ENCODE results near the gene ECE2. TPM values are rescaled to one million over a fixed set of nuclear protein-coding genes. Genes with fewer than 3 reads are reported as not detected.

Gene ECE2
- total RNA-seq, 1 donor from 2014 or later: not detected

DNA sequence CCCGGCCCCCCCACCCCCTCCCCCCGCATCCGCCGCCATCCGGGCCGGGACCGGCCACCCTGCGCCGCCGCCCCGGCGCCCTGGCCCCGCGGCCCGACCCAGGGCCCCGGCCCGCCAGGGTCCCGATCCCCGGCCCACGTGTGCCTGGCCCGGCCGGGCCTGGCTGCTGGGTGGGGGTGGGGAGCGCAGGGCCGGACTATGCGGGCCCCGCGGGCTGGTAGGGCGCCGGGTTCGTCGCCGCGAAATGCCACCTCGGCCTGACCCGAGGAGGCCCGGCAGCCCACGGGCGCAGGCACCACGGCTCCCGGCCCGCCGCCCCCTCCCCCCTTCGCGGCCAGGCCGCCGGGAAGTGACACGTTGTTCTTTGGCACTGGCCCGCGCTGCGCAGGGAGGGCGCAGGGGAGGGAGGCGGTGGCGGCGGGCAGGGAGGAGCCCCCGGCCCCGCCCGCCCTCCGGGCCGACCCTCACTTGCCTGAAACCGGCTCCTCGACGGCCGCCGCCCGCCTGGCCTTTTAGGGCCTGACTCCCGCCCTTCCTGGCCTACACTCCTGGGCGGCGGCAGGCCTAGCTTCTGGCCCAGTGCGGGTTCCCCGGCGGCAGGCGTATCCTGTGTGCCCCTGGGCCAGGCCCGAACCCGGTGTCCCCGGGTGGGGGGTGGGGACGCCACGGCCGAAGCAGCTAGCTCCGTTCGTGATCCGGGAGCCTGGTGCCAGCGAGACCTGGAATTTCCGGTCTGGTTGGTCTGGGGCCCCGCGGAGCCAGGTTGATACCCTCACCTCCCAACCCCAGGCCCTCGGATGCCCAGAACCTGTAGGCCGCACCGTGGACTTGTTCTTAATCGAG, 39.1 kb downstream of the ECE2 start:
- TF ChIP-seq, protein P1, sequence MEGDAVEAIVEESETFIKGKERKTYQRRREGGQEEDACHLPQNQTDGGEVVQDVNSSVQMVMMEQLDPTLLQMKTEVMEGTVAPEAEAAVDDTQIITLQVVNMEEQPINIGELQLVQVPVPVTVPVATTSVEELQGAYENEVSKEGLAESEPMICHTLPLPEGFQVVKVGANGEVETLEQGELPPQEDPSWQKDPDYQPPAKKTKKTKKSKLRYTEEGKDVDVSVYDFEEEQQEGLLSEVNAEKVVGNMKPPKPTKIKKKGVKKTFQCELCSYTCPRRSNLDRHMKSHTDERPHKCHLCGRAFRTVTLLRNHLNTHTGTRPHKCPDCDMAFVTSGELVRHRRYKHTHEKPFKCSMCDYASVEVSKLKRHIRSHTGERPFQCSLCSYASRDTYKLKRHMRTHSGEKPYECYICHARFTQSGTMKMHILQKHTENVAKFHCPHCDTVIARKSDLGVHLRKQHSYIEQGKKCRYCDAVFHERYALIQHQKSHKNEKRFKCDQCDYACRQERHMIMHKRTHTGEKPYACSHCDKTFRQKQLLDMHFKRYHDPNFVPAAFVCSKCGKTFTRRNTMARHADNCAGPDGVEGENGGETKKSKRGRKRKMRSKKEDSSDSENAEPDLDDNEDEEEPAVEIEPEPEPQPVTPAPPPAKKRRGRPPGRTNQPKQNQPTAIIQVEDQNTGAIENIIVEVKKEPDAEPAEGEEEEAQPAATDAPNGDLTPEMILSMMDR (conservative IDR thresholded peaks at IDR 0.05): no peak
- Mint-ChIP-seq H3K27ac (ENCODE audit: unreplicated experiment) (peak overlapping the region; percentile 67), H3K36me3 (ENCODE audit: low read depth) (peaks cover 16% of the 10 kb centered on the region), H3K4me1 (peaks cover 32% of the 10 kb centered on the region), H3K9me3 (no peaks in the 10 kb centered on the region), H3K4me3 (peak overlapping the region; percentile 92), H3K27me3 (ENCODE audit: low read depth) (no peaks in the 10 kb centered on the region)
- peak; percentile 42 for DNase-seq (ENCODE audit: low read depth, low spot score)

DNA sequence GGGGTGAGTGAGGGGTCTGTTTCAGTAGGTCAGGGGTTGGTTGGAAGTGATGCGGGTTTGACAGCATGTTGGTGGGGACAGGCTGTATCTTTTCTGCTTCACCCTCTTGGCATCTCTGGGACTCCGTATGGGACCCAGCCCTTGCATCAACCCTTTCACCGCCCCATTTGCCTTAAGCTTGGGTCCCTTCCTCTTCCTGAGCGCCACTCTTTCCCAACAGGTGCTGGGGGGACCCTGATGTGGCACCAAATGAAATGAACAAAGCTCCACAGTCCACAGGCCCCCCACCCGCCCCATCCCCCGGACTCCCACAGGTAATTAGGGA, 39.7 kb downstream of the ECE2 start:
- H3K4me1 Mint-ChIP-seq: peaks cover 32% of the 10 kb centered on the region
- TF ChIP-seq, protein P1 (conservative IDR thresholded peaks at IDR 0.05): no peak
- peak overlapping the region; percentile 92 for H3K4me3 Mint-ChIP-seq
- H3K9me3 Mint-ChIP-seq: no peaks in the 10 kb centered on the region
- DNase-seq (ENCODE audit: low read depth, low spot score): no peak
- H3K27me3 Mint-ChIP-seq (ENCODE audit: low read depth): no peaks in the 10 kb centered on the region
- peak overlapping the region; percentile 67 for H3K27ac Mint-ChIP-seq (ENCODE audit: unreplicated experiment)
- peaks cover 14% of the 10 kb centered on the region for H3K36me3 Mint-ChIP-seq (ENCODE audit: low read depth)

DNA sequence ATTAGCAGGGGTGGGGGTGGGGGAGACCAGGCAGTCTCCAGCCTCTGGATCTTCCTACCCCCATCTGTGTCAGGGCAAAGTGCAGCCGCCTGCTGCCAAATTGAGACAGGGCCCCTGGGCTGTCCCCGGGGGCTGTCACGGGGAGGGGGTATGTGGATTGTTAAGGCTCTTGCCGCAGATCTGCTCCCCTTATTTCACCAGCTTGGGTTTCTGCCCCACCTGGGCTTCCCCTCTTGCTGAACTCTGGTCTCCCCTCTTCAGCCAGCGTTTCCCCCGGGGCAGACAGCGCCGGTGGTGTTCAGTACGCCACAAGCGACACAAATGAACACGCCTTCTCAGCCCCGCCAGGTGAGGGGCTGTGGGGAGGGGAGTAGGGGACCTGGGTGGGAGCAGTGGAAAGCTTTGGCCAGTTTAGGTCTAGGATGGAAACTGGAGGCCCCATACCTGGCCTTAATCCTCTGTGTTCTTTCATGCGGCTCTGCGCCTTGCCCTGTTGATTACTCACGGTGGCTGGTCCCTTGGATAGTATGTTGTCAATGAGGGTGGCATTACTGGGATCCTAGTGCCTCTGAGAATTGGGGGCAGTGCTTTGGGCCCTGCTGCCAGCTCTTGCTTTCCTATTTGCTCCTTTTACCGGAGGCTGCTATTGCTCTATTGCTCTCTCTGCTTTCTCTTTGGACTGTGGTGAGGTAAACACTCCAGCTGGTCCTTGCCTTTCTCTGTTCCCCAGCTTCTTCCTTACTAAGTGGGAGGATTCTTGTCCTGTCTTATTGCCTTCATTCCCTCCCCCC, 40.2 kb downstream of the ECE2 start:
- TF ChIP-seq, protein P1 (conservative IDR thresholded peaks at IDR 0.05): no peak
- Mint-ChIP-seq H3K36me3 (ENCODE audit: low read depth) (peaks cover 19% of the 10 kb centered on the region), H3K4me1 (peaks cover 32% of the 10 kb centered on the region), H3K27me3 (ENCODE audit: low read depth) (no peaks in the 10 kb centered on the region), H3K27ac (ENCODE audit: unreplicated experiment) (peak overlapping the region; percentile 6), H3K9me3 (no peaks in the 10 kb centered on the region), H3K4me3 (peak overlapping the region; percentile 92)
- DNase-seq (ENCODE audit: low read depth, low spot score): no peak

DNA sequence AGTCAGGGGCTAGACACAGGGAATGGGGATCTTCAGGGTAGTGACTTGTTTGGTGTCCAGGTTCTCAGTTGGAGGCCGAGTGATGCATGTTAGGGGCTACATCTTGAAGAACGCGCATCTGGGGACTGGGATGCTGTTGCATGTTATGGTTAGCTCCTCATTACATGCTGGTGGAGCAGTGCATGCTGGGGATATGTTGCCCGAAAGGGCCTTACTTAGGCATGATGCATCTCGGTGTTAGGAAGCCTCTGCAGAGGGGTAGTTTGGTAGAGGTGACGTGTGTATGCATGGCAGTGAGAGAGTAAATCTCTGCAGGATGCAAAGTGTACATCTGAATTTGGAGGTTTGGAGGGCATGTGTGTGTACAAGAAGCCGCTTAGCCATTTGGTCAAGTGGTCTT, 41.0 kb downstream of the ECE2 start:
- Mint-ChIP-seq H3K27ac (ENCODE audit: unreplicated experiment) (peak overlapping the region; percentile 65), H3K4me1 (peaks cover 32% of the 10 kb centered on the region), H3K36me3 (ENCODE audit: low read depth) (peaks cover 21% of the 10 kb centered on the region), H3K27me3 (ENCODE audit: low read depth) (no peaks in the 10 kb centered on the region), H3K4me3 (peak overlapping the region; percentile 92), H3K9me3 (no peaks in the 10 kb centered on the region)
- DNase-seq (ENCODE audit: low read depth, low spot score): no peak
- TF ChIP-seq, protein P1 (conservative IDR thresholded peaks at IDR 0.05): no peak

DNA sequence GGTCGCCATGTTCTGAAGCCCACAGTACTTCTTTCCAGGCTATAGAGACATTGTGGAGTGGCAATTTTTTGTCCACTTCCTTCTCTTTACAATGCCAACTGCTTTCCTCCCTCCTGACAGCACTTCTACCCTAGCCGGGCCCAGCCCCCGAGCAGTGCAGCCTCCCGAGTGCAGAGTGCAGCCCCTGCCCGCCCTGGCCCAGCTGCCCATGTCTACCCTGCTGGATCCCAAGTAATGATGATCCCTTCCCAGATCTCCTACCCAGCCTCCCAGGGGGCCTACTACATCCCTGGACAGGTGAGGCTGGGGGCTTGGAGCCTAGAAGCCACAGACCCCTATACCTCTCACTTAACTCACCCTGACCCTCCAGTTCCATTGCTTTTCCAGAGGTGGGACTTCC, 41.4 kb downstream of the ECE2 start:
- Mint-ChIP-seq H3K4me3 (peak overlapping the region; percentile 92), H3K36me3 (ENCODE audit: low read depth) (peaks cover 21% of the 10 kb centered on the region)
- TF ChIP-seq, protein P1 (conservative IDR thresholded peaks at IDR 0.05): no peak

More for the DNA sequence above, 41.4 kb downstream of the ECE2 start:
- no peaks in the 10 kb centered on the region for H3K27me3 Mint-ChIP-seq (ENCODE audit: low read depth)
- DNase-seq (ENCODE audit: low read depth, low spot score): no peak
- no peaks in the 10 kb centered on the region for H3K9me3 Mint-ChIP-seq
- H3K27ac Mint-ChIP-seq (ENCODE audit: unreplicated experiment): peak overlapping the region; percentile 65
- H3K4me1 Mint-ChIP-seq: peaks cover 32% of the 10 kb centered on the region
